Measurements from ENCODE around the gene ZIC2. TPM values are rescaled to one million over a fixed set of nuclear protein-coding genes. Genes with fewer than 3 reads are reported as not detected.
A peak's percentile ranks its signal among the peaks of the same experiment; 100 is the strongest.
"Not testable (repeated sequence)": the region's sequence is repeated elsewhere in the genome, so short reads cannot be mapped to it uniquely, and the experiment has no call there.

The ZIC2 gene
- 10 to 100 TPM in 1 of 8 experiments, 1 to 10 TPM in 4, under 1 TPM in 2, not detected in 1; 0.14 to 48.8 (median 1.3) TPM for total RNA-seq

DNA sequence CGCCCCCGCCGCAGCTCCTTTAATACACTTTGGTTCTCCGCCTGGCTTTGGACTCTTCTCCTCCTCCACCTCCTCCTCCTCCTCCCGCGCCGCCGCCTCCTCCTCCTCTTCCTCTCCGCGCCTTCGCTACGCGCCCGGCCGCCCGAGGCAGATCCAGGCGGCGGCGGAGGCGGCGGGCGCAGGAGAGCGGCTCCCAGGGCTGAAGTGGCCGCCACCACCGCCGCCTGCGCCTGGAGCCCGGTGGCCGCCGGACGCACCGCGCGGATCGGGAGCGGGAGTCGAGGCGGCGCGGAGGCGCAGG is at the start of gene ZIC2:
TSS of gene ZIC2 (plus strand) at position 50 of the 301 bp plus-strand sequence. CDS start 281 bp downstream, outside the sequence.
- ATAC-seq (replicated peaks in 6 of 8), result peak in 6 of 8 experiments; percentile 4 to 26 (median 12)
- H3K27ac ChIP-seq, result peak within 1 kb of the TSS in 1 of 2 donors; percentile 92
- in situ Hi-C loops (cut with MboI; ENCODE audit: low pct_unique_long_range_greater_than_20kb in 2 of 9, low sequenced_read_pairs in 9 of 9, unreplicated experiment in 9 of 9), result loop anchor here in 1 of 9 experiments (25.0 kb wide), 1 partner anchor 319 kb away; no protein-coding TSS in a partner anchor
- H3K4me3 ChIP-seq, result peak within 1 kb of the TSS; percentile 38 to 84 (median 55)
- no CpG with 5 or more reads among the region's 41 CpGs for WGBS, 10 experiments
- peaks cover 0 to 11% of the 10 kb centered on the region in 2 donors for H3K4me1 ChIP-seq (replicated peaks in 1 of 2)

GRCh38 chr13:99932912-99933311 is 48.7 kb upstream of the ZIC2 start:
- H3K4me3 ChIP-seq, result no peak overlapping the region
- in situ Hi-C loops (cut with MboI; ENCODE audit: low pct_unique_long_range_greater_than_20kb in 2 of 9, low sequenced_read_pairs in 9 of 9, unreplicated experiment in 9 of 9), result no loop called here
- WGBS, 10 experiments, result 53 to 93% (median 86%) methylated on average over 2 to 5 of the region's 5 CpGs
- no peaks in the 10 kb centered on the region for H3K4me1 ChIP-seq (replicated peaks in 1 of 2)
- no peak overlapping the region for H3K27ac ChIP-seq
- ATAC-seq (replicated peaks in 6 of 8), result no peak

GRCh38 chr13:99935772-99936171 is 45.8 kb upstream of the ZIC2 start:
- Histone ChIP-seq H3K27ac (no peak overlapping the region), H3K4me1 (replicated peaks in 1 of 2) (peaks cover 0 to 11% of the 10 kb centered on the region in 2 donors), H3K4me3 (no peak overlapping the region)
- in situ Hi-C loops (cut with MboI; ENCODE audit: low pct_unique_long_range_greater_than_20kb in 2 of 9, low sequenced_read_pairs in 9 of 9, unreplicated experiment in 9 of 9), result no loop called here
- WGBS, 10 experiments, result 50 to 100% (median 93%) methylated on average over 1 to 2 of the region's 2 CpGs; no CpG with 5 or more reads in 3 of the 10 experiments
- ATAC-seq (replicated peaks in 6 of 8), result no peak

DNA sequence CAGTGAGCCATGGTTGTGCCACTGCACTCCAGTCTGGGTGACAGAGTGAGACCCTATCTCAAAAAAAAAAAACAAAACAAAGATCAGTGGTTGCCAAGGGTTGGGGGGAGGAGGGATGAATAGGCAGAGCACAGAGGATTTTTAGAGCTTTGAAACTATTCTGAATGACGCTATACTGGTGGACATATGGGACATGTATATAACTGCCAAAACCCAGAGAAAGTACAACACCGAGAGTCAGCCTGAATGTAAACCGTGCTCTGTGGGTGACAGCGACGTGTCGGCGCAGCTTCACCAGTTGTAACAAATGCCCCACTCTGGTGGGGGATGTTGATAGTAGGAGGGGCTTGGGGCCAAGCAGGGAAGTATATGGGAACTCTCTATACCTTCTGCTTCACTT is 42.9 kb upstream of the ZIC2 start:
- no peak for ATAC-seq (replicated peaks in 6 of 8)
- in situ Hi-C loops (cut with MboI; ENCODE audit: low pct_unique_long_range_greater_than_20kb in 2 of 9, low sequenced_read_pairs in 9 of 9, unreplicated experiment in 9 of 9), result no loop called here
- Histone ChIP-seq H3K4me1 (replicated peaks in 1 of 2) (peaks cover 0 to 11% of the 10 kb centered on the region in 2 donors), H3K4me3 (no peak overlapping the region), H3K27ac (no peak overlapping the region)
- 33 to 100% (median 80%) methylated on average over 1 to 7 of the region's 7 CpGs; no CpG with 5 or more reads in 2 of the 10 experiments for WGBS, 10 experiments

DNA sequence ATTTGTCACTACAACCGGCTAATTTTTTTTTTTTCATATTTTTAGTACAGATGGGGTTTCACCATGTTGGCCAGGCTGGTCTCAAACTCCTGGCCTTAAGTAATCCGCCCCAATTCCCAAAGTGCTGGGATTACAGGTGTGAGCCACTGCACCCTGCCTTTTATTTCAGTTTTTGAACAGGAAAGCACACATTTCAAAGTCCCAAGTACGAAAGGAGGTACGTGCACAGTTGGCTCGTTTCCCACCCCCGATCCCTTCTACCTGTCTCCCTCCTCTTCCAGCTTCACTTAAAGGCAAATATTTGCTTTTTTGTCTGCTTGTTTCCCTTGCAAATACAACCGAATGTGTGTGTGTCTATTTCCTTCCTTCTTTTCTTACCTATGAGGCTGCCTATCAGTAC is 40.5 kb upstream of the ZIC2 start:
- Histone ChIP-seq H3K4me3 (no peak overlapping the region), H3K27ac (no peak overlapping the region), H3K4me1 (replicated peaks in 1 of 2) (peaks cover 0 to 11% of the 10 kb centered on the region in 2 donors)
- ATAC-seq (replicated peaks in 6 of 8), result no peak
- in situ Hi-C loops (cut with MboI; ENCODE audit: low pct_unique_long_range_greater_than_20kb in 2 of 9, low sequenced_read_pairs in 9 of 9, unreplicated experiment in 9 of 9), result no loop called here
- WGBS, 10 experiments, result 41 to 100% (median 80%) methylated on average over 1 to 7 of the region's 7 CpGs

- H3K4me3 ChIP-seq, result no peak overlapping the region
- in situ Hi-C loops (cut with MboI; ENCODE audit: low pct_unique_long_range_greater_than_20kb in 2 of 9, low sequenced_read_pairs in 9 of 9, unreplicated experiment in 9 of 9), result no loop called here
- peaks cover 0 to 11% of the 10 kb centered on the region in 2 donors for H3K4me1 ChIP-seq (replicated peaks in 1 of 2)
- ATAC-seq (replicated peaks in 6 of 8), result no peak
- H3K27ac ChIP-seq, result no peak overlapping the region
- WGBS, 10 experiments, result 13 to 96% (median 80%) methylated on average over 1 to 4 of the region's 4 CpGs; no CpG with 5 or more reads in 1 of the 10 experiments
Observed at GRCh38 chr13:99941911-99942310, 39.7 kb upstream of the ZIC2 start.

GRCh38 chr13:99944102-99944501 is 37.5 kb upstream of the ZIC2 start:
- WGBS, 10 experiments, result 0 to 100% (median 73%) methylated on average over 2 to 6 of the region's 7 CpGs; no CpG with 5 or more reads in 1 of the 10 experiments
- no peak for ATAC-seq (replicated peaks in 6 of 8)
- in situ Hi-C loops (cut with MboI; ENCODE audit: low pct_unique_long_range_greater_than_20kb in 2 of 9, low sequenced_read_pairs in 9 of 9, unreplicated experiment in 9 of 9), result no loop called here
- no peak overlapping the region for H3K4me3 ChIP-seq
- H3K27ac ChIP-seq, result no peak overlapping the region
- H3K4me1 ChIP-seq (replicated peaks in 1 of 2), result peaks cover 0 to 7% of the 10 kb centered on the region in 2 donors

- ATAC-seq (replicated peaks in 6 of 8), result no peak
- in situ Hi-C loops (cut with MboI; ENCODE audit: low pct_unique_long_range_greater_than_20kb in 2 of 9, low sequenced_read_pairs in 9 of 9, unreplicated experiment in 9 of 9), result no loop called here
- H3K27ac ChIP-seq, result no peak overlapping the region
- 30 to 100% (median 95%) methylated on average over 1 to 6 of the region's 6 CpGs; no CpG with 5 or more reads in 4 of the 10 experiments for WGBS, 10 experiments
- H3K4me3 ChIP-seq, result no peak overlapping the region
- peaks cover 2 to 10% of the 10 kb centered on the region in 2 donors for H3K4me1 ChIP-seq (replicated peaks in 1 of 2)
Observed at GRCh38 chr13:99944606-99945005, 37.0 kb upstream of the ZIC2 start.

- ATAC-seq (replicated peaks in 6 of 8); in situ Hi-C loops (cut with MboI; ENCODE audit: low pct_unique_long_range_greater_than_20kb in 2 of 9, low sequenced_read_pairs in 9 of 9, unreplicated experiment in 9 of 9); H3K4me3 ChIP-seq; H3K27ac ChIP-seq: not testable (repeated sequence)
- H3K4me1 ChIP-seq (replicated peaks in 1 of 2), result peaks cover 6 to 14% of the 10 kb centered on the region in 2 donors
- 15 to 100% (median 85%) methylated on average over 1 to 2 of the region's 2 CpGs; no CpG with 5 or more reads in 2 of the 10 experiments for WGBS, 10 experiments
Observed at GRCh38 chr13:99945515-99945914, 36.1 kb upstream of the ZIC2 start.

DNA sequence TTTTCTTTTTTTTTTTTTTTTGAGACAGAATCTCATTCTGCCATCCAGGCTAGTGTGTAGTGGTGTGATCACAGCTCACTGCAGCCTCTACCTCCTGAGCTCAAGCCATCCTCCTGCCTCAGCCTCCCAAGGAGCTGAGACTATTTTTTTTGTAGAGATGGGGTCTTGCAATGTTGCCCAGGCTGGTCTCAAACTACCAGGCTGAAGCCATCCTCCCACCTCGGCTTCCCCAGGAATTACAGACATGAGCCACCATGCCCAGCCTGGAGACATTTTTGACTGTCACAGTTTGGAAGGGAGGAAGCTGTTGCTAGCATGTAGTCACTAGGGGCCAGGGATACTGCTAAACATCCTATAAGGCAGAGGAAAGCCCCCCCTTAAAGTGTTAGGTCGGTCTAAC is 33.9 kb upstream of the ZIC2 start:
- H3K4me3 ChIP-seq, result no peak overlapping the region
- WGBS, 10 experiments, result 25 to 100% (median 82%) methylated on average over 1 to 2 of the region's 2 CpGs; no CpG with 5 or more reads in 3 of the 10 experiments
- H3K4me1 ChIP-seq (replicated peaks in 1 of 2), result peaks cover 6 to 17% of the 10 kb centered on the region in 2 donors
- in situ Hi-C loops (cut with MboI; ENCODE audit: low pct_unique_long_range_greater_than_20kb in 2 of 9, low sequenced_read_pairs in 9 of 9, unreplicated experiment in 9 of 9), result no loop called here
- ATAC-seq (replicated peaks in 6 of 8), result no peak
- H3K27ac ChIP-seq, result no peak overlapping the region

- in situ Hi-C loops (cut with MboI; ENCODE audit: low pct_unique_long_range_greater_than_20kb in 2 of 9, low sequenced_read_pairs in 9 of 9, unreplicated experiment in 9 of 9), result no loop called here
- peaks cover 6 to 17% of the 10 kb centered on the region in 2 donors for H3K4me1 ChIP-seq (replicated peaks in 1 of 2)
- no peak overlapping the region for H3K4me3 ChIP-seq
- ATAC-seq (replicated peaks in 6 of 8), result no peak
- WGBS, 10 experiments, result 38 to 100% (median 95%) methylated on average over 1 to 3 of the region's 4 CpGs; no CpG with 5 or more reads in 7 of the 10 experiments
- no peak overlapping the region for H3K27ac ChIP-seq
Observed at GRCh38 chr13:99948411-99948810, 33.2 kb upstream of the ZIC2 start.

- Histone ChIP-seq H3K4me1 (replicated peaks in 1 of 2) (peaks cover 6 to 17% of the 10 kb centered on the region in 2 donors), H3K27ac (no peak overlapping the region), H3K4me3 (no peak overlapping the region)
- ATAC-seq (replicated peaks in 6 of 8), result no peak
- 27 to 100% (median 74%) methylated on average over 2 to 10 of the region's 10 CpGs for WGBS, 10 experiments
- in situ Hi-C loops (cut with MboI; ENCODE audit: low pct_unique_long_range_greater_than_20kb in 2 of 9, low sequenced_read_pairs in 9 of 9, unreplicated experiment in 9 of 9), result no loop called here
Observed at GRCh38 chr13:99948907-99949678, 32.5 kb upstream of the ZIC2 start.

- in situ Hi-C loops (cut with MboI; ENCODE audit: low pct_unique_long_range_greater_than_20kb in 2 of 9, low sequenced_read_pairs in 9 of 9, unreplicated experiment in 9 of 9), result no loop called here
- Histone ChIP-seq H3K4me1 (replicated peaks in 1 of 2) (peaks cover 6 to 17% of the 10 kb centered on the region in 2 donors), H3K27ac (no peak overlapping the region), H3K4me3 (no peak overlapping the region)
- WGBS, 10 experiments, result 0 to 55% (median 28%) methylated on average over 1 to 8 of the region's 8 CpGs
- peak in 5 of 8 experiments; percentile 47 to 81 (median 52) for ATAC-seq (replicated peaks in 6 of 8)
Observed at GRCh38 chr13:99949679-99950413, 31.7 kb upstream of the ZIC2 start.

All from motor neuron (in vitro differentiated cells).